ENCODE measurements around the gene RAB41. TPM values are rescaled to one million over a fixed set of nuclear protein-coding genes. Genes with fewer than 3 reads are reported as not detected.
"Not testable (repeated sequence)": the region's sequence is repeated elsewhere in the genome, so short reads cannot be mapped to it uniquely, and the experiment has no call there.

Gene RAB41
- total RNA-seq (not detected), polyA plus RNA-seq (not detected), total RNA-seq (not detected)

GRCh38 chrX:70281951-70282350, at the start of gene RAB41:
RAB41 (plus strand) TSS chrX:70282172; CDS start chrX:70282218, 46 bp downstream.
- intact Hi-C loops (cut with micrococcal nuclease): no loop called here
- CTCF ChIA-PET: no interaction called here
- DNase-seq: no peak
- POLR2A ChIA-PET: no interaction called here
- H3K27ac Mint-ChIP-seq: no peak within 1 kb of the TSS
- H3K4me3 Mint-ChIP-seq: no peak within 1 kb of the TSS
- Histone ChIP-seq H3K36me3 (ENCODE audit: control insufficient read depth in 2 of 3, insufficient read depth in 3 of 3, low read length in 3 of 3) (peaks cover 0 to 6% (median 0%) of the 10 kb centered on the region in 3 experiments), H3K27me3 (ENCODE audit: control insufficient read depth in 2 of 2, insufficient read depth in 2 of 2, low read length in 2 of 2) (no peaks in the 10 kb centered on the region), H3K27ac (ENCODE audit: low read depth, low read length) (no peak within 1 kb of the TSS), H3K9me3 (ENCODE audit: control insufficient read depth in 2 of 3, low read length in 3 of 3) (no peaks in the 10 kb centered on the region), H3K4me1 (ENCODE audit: control insufficient read depth in 2 of 2, insufficient read depth in 2 of 2, low read length in 2 of 2) (no peaks in the 10 kb centered on the region), H3K4me3 (ENCODE audit: low read length) (no peak within 1 kb of the TSS)
- no peaks in the 10 kb centered on the region for H3K9me3 Mint-ChIP-seq
- H3K36me3 Mint-ChIP-seq: peaks cover 0 to 38% (median 18%) of the 10 kb centered on the region in 5 donors
- no peaks in the 10 kb centered on the region for H3K4me1 Mint-ChIP-seq
- no peak for ATAC-seq
- no peaks in the 10 kb centered on the region for H3K27me3 Mint-ChIP-seq

DNA sequence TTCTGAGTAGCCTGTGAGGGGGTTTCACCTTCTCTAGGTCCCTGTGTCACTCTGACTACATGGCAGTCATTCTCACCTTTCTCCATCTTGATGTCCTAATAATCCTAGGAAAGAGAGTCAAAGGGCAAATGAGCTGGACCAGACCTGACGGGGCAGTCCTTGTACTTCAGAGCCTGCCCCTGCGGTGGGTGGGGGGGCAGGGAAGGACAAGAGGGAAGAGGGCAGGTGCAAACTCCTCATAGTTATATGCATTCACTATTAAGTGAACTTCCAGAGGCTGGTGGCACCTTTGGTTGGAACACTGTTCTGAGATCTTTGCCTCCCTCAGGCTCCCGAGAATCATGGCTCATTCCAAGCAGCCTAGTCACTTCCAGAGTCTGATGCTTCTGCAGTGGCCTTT, 47.6 kb upstream of the RAB41 start, which contains the start of gene AWAT1:
Gene AWAT1, plus strand, starts transcription at position 301 of the 400 bp plus-strand sequence. Its CDS starts 41 bp downstream, at position 342.
- H3K27me3 Mint-ChIP-seq: no peaks in the 10 kb centered on the region
- H3K4me3 ChIP-seq (ENCODE audit: low read length): no peak within 1 kb of the TSS
- no peak for DNase-seq
- no peak within 1 kb of the TSS for H3K27ac Mint-ChIP-seq
- no peaks in the 10 kb centered on the region for H3K27me3 ChIP-seq (ENCODE audit: control insufficient read depth in 2 of 2, insufficient read depth in 2 of 2, low read length in 2 of 2)
- no peaks in the 10 kb centered on the region for H3K36me3 Mint-ChIP-seq
- H3K9me3 Mint-ChIP-seq: no peaks in the 10 kb centered on the region
- ChIA-PET POLR2A (no interaction called here), CTCF (no interaction called here)
- no peak for ATAC-seq
- intact Hi-C loops (cut with micrococcal nuclease): no loop called here
- no peaks in the 10 kb centered on the region for H3K36me3 ChIP-seq (ENCODE audit: control insufficient read depth in 2 of 3, insufficient read depth in 3 of 3, low read length in 3 of 3)
- no peaks in the 10 kb centered on the region for H3K9me3 ChIP-seq (ENCODE audit: control insufficient read depth in 2 of 3, low read length in 3 of 3)
- no peak within 1 kb of the TSS for H3K27ac ChIP-seq (ENCODE audit: low read depth, low read length)
- no peak within 1 kb of the TSS for H3K4me3 Mint-ChIP-seq
- H3K4me1 Mint-ChIP-seq: peaks cover 0 to 5% (median 0%) of the 10 kb centered on the region in 7 donors
- H3K4me1 ChIP-seq (ENCODE audit: control insufficient read depth in 2 of 2, insufficient read depth in 2 of 2, low read length in 2 of 2): no peaks in the 10 kb centered on the region

DNA sequence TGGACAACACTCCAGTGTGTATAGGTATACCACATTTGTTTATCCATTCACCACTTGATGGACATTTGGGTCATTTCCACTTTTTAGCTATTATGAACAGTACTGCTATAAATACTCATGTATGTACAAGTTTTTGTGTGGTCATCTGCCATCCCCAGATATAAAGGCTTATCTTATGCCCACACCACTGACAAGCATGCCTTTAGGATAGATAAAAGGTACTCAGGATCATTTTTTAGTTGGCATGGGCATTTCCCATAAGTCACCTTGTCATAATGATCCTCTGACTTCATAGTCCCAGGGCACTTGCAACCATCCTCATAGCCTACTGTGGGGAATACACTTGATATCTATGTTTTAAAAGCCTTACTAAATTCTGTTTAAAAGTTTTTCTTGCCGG, 41.2 kb upstream of the RAB41 start:
- Histone ChIP-seq H3K9me3 (ENCODE audit: control insufficient read depth in 2 of 3, low read length in 3 of 3) (no peaks in the 10 kb centered on the region), H3K36me3 (ENCODE audit: control insufficient read depth in 2 of 3, insufficient read depth in 3 of 3, low read length in 3 of 3) (no peaks in the 10 kb centered on the region), H3K4me1 (ENCODE audit: control insufficient read depth in 2 of 2, insufficient read depth in 2 of 2, low read length in 2 of 2) (no peaks in the 10 kb centered on the region), H3K27ac (ENCODE audit: low read depth, low read length) (no peak overlapping the region), H3K4me3 (ENCODE audit: low read length) (no peak overlapping the region), H3K27me3 (ENCODE audit: control insufficient read depth in 2 of 2, insufficient read depth in 2 of 2, low read length in 2 of 2) (no peaks in the 10 kb centered on the region)
- POLR2A ChIA-PET: no interaction called here
- CTCF ChIA-PET: no interaction called here
- intact Hi-C loops (cut with micrococcal nuclease): no loop called here
- DNase-seq: no peak
- Mint-ChIP-seq H3K27me3 (no peaks in the 10 kb centered on the region), H3K9me3 (no peaks in the 10 kb centered on the region), H3K4me3 (no peak overlapping the region), H3K27ac (no peak overlapping the region), H3K4me1 (no peaks in the 10 kb centered on the region), H3K36me3 (peaks cover 0 to 2% (median 0%) of the 10 kb centered on the region in 5 donors)
- ATAC-seq: no peak

GRCh38 chrX:70241501-70241900, 40.5 kb upstream of the RAB41 start:
- Mint-ChIP-seq H3K27ac (no peak overlapping the region), H3K36me3 (peaks cover 0 to 2% (median 0%) of the 10 kb centered on the region in 5 donors), H3K4me1 (no peaks in the 10 kb centered on the region), H3K9me3 (no peaks in the 10 kb centered on the region), H3K27me3 (no peaks in the 10 kb centered on the region), H3K4me3 (no peak overlapping the region)
- DNase-seq (no peak), ATAC-seq (no peak)
- intact Hi-C loops (cut with micrococcal nuclease): no loop called here
- Histone ChIP-seq H3K27ac (ENCODE audit: low read depth, low read length) (no peak overlapping the region), H3K9me3 (ENCODE audit: control insufficient read depth in 2 of 3, low read length in 3 of 3) (no peaks in the 10 kb centered on the region), H3K27me3 (ENCODE audit: control insufficient read depth in 2 of 2, insufficient read depth in 2 of 2, low read length in 2 of 2) (no peaks in the 10 kb centered on the region), H3K4me3 (ENCODE audit: low read length) (no peak overlapping the region), H3K36me3 (ENCODE audit: control insufficient read depth in 2 of 3, insufficient read depth in 3 of 3, low read length in 3 of 3) (no peaks in the 10 kb centered on the region), H3K4me1 (ENCODE audit: control insufficient read depth in 2 of 2, insufficient read depth in 2 of 2, low read length in 2 of 2) (no peaks in the 10 kb centered on the region)
- POLR2A ChIA-PET: no interaction called here
- CTCF ChIA-PET: no interaction called here

DNA sequence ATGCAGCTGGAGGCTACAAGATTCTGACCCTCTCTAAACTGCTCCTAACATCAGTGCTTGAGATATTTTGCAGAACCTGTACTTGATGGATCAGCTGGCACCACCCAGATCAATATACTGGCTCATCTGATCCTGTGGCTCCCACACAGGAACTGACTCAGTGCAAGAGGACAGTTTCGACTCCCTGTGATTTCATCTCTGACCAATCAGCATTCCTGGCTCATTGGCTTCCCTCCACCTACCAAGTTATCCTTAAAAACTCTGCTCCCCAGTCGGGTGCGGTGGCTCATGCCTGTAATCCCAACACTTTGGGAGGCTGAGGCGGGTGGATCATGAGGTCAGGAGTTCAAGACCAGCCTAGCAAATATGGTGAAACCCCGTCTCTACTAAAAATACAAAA, 38.4 kb upstream of the RAB41 start:
- H3K9me3 ChIP-seq (ENCODE audit: control insufficient read depth in 2 of 3, low read length in 3 of 3); DNase-seq; H3K36me3 ChIP-seq (ENCODE audit: control insufficient read depth in 2 of 3, insufficient read depth in 3 of 3, low read length in 3 of 3); H3K4me1 ChIP-seq (ENCODE audit: control insufficient read depth in 2 of 2, insufficient read depth in 2 of 2, low read length in 2 of 2); H3K27ac Mint-ChIP-seq; H3K27me3 Mint-ChIP-seq; ATAC-seq; H3K4me3 ChIP-seq (ENCODE audit: low read length); CTCF ChIA-PET; H3K9me3 Mint-ChIP-seq; H3K27me3 ChIP-seq (ENCODE audit: control insufficient read depth in 2 of 2, insufficient read depth in 2 of 2, low read length in 2 of 2); H3K36me3 Mint-ChIP-seq; H3K27ac ChIP-seq (ENCODE audit: low read depth, low read length); H3K4me1 Mint-ChIP-seq; intact Hi-C loops (cut with micrococcal nuclease); H3K4me3 Mint-ChIP-seq; POLR2A ChIA-PET: not testable (repeated sequence)

DNA sequence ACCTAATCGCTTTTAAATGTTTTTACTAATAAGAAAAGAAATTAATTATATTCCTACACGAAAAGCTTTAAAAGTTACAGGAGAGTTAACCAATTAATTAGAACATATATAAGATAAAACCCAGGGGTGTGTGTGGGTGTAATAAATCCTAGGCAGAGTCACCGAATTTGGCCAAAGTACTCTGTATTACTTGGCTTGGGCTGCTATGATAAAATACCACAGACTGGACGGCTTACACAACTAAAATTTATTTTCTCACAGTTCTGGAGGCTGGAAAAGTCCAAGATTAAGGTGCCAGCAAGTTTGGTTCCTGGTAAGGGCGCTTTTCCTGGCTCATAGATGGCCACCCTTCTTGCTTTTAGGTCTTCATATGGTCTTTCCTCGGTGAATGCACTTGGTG, 37.1 kb upstream of the RAB41 start:
- H3K9me3 Mint-ChIP-seq: no peaks in the 10 kb centered on the region
- no peak overlapping the region for H3K27ac Mint-ChIP-seq
- H3K4me3 Mint-ChIP-seq: no peak overlapping the region
- CTCF ChIA-PET: no interaction called here
- ATAC-seq (no peak), DNase-seq (no peak)
- no peaks in the 10 kb centered on the region for H3K27me3 ChIP-seq (ENCODE audit: control insufficient read depth in 2 of 2, insufficient read depth in 2 of 2, low read length in 2 of 2)
- H3K4me3 ChIP-seq (ENCODE audit: low read length): no peak overlapping the region
- no peak overlapping the region for H3K27ac ChIP-seq (ENCODE audit: low read depth, low read length)
- intact Hi-C loops (cut with micrococcal nuclease): no loop called here
- H3K4me1 ChIP-seq (ENCODE audit: control insufficient read depth in 2 of 2, insufficient read depth in 2 of 2, low read length in 2 of 2): no peaks in the 10 kb centered on the region
- no peaks in the 10 kb centered on the region for H3K9me3 ChIP-seq (ENCODE audit: control insufficient read depth in 2 of 3, low read length in 3 of 3)
- no peaks in the 10 kb centered on the region for H3K27me3 Mint-ChIP-seq
- POLR2A ChIA-PET: no interaction called here
- H3K36me3 ChIP-seq (ENCODE audit: control insufficient read depth in 2 of 3, insufficient read depth in 3 of 3, low read length in 3 of 3): no peaks in the 10 kb centered on the region
- H3K36me3 Mint-ChIP-seq: peaks cover 0 to 2% (median 0%) of the 10 kb centered on the region in 5 donors
- H3K4me1 Mint-ChIP-seq: no peaks in the 10 kb centered on the region

DNA sequence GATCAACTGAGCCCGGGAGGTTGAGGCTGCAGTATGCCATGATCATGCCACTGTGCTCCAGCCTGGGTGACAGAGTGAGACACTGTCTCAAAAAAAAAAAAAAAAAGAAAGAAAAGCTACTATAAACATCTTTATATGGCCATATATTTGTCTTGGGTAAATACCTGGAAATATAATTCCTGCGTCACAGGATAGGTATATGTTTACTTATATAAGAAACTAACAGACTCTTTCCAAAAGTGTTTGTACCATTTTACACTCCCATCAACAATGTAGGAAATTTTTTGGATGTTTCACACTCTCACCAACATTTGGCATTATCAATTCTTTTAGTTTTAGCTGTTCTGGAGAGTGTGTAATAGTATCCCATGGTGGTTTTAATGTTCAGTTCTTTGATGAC, 34.7 kb upstream of the RAB41 start:
- Mint-ChIP-seq H3K36me3 (no peaks in the 10 kb centered on the region), H3K4me3 (no peak overlapping the region), H3K9me3 (no peaks in the 10 kb centered on the region), H3K27ac (no peak overlapping the region), H3K27me3 (no peaks in the 10 kb centered on the region), H3K4me1 (no peaks in the 10 kb centered on the region)
- Histone ChIP-seq H3K27me3 (ENCODE audit: control insufficient read depth in 2 of 2, insufficient read depth in 2 of 2, low read length in 2 of 2) (no peaks in the 10 kb centered on the region), H3K36me3 (ENCODE audit: control insufficient read depth in 2 of 3, insufficient read depth in 3 of 3, low read length in 3 of 3) (no peaks in the 10 kb centered on the region), H3K4me1 (ENCODE audit: control insufficient read depth in 2 of 2, insufficient read depth in 2 of 2, low read length in 2 of 2) (no peaks in the 10 kb centered on the region), H3K27ac (ENCODE audit: low read depth, low read length) (no peak overlapping the region), H3K9me3 (ENCODE audit: control insufficient read depth in 2 of 3, low read length in 3 of 3) (no peaks in the 10 kb centered on the region), H3K4me3 (ENCODE audit: low read length) (no peak overlapping the region)
- ATAC-seq (no peak), DNase-seq (no peak)
- CTCF ChIA-PET: no interaction called here
- POLR2A ChIA-PET: no interaction called here
- intact Hi-C loops (cut with micrococcal nuclease): no loop called here

Measured in naive thymus-derived CD4-positive, alpha-beta T cell (primary cell).